GM18508 (cell line): ENCODE data around the gene ATP8A2.

Source experiments
- ATAC-seq: cut with Tn5 transposase; IDR thresholded peaks from one replicate; pipeline ENCODE4 v1.9.1; 2021; ENCODE audit warnings: moderate number of reproducible peaks; ENCODE audit not compliant: insufficient read depth, unreplicated experiment

The ATP8A2 gene

GRCh38 chr13:25715760-25716159, 344.0 kb downstream of the ATP8A2 start:
- no peak for ATAC-seq

GRCh38 chr13:25717666-25718197, 346.0 kb downstream of the ATP8A2 start:
- ATAC-seq: no peak

GRCh38 chr13:25719666-25720065, 347.9 kb downstream of the ATP8A2 start:
- no peak for ATAC-seq

- ATAC-seq: no peak
Measured at GRCh38 chr13:25722893-25723292, 351.1 kb downstream of the ATP8A2 start.

- ATAC-seq: no peak
Measured at GRCh38 chr13:25725104-25725503, 353.3 kb downstream of the ATP8A2 start.

GRCh38 chr13:25727250-25727649, 355.5 kb downstream of the ATP8A2 start:
- no peak for ATAC-seq

GRCh38 chr13:25727810-25728209, 356.0 kb downstream of the ATP8A2 start:
- no peak for ATAC-seq

- ATAC-seq: no peak
Measured at GRCh38 chr13:25729201-25729600, 357.4 kb downstream of the ATP8A2 start.

GRCh38 chr13:25731037-25731436, 359.3 kb downstream of the ATP8A2 start:
- ATAC-seq: no peak

- no peak for ATAC-seq
Measured at GRCh38 chr13:25731536-25731935, 359.8 kb downstream of the ATP8A2 start.

GRCh38 chr13:25732111-25732865, 360.5 kb downstream of the ATP8A2 start:
- ATAC-seq: no peak

- ATAC-seq: no peak
Measured at GRCh38 chr13:25733001-25733491, 361.3 kb downstream of the ATP8A2 start.

- no peak for ATAC-seq
Measured at GRCh38 chr13:25733696-25734435, 362.1 kb downstream of the ATP8A2 start.

GRCh38 chr13:25738342-25739196, 366.8 kb downstream of the ATP8A2 start:
- no peak for ATAC-seq

GRCh38 chr13:25739376-25739775, 367.6 kb downstream of the ATP8A2 start:
- no peak for ATAC-seq

GRCh38 chr13:25741796-25742195, 370.0 kb downstream of the ATP8A2 start:
- ATAC-seq: no peak

- ATAC-seq: no peak
Measured at GRCh38 chr13:25742220-25742619, 370.4 kb downstream of the ATP8A2 start.

- no peak for ATAC-seq
Measured at GRCh38 chr13:25743421-25743820, 371.6 kb downstream of the ATP8A2 start.

GRCh38 chr13:25744178-25744577, 372.4 kb downstream of the ATP8A2 start:
- no peak for ATAC-seq

- no peak for ATAC-seq
Measured at GRCh38 chr13:25746131-25746530, 374.4 kb downstream of the ATP8A2 start.
